Fibroblast of villous mesenchyme (primary cell): ENCODE results near the gene SH2D4B. TPM values are rescaled to one million over a fixed set of nuclear protein-coding genes. Genes with fewer than 3 reads are reported as not detected.

ENCODE experiments used
- DNase-seq: peaks from one replicate; pipeline ENCODE4 v3.0.0-alpha.2; 2010; ENCODE audit warnings: low read depth
- H3K4me3 ChIP-seq: 2 replicates; pipeline ENCODE4 v1.5.1; 2011; ENCODE audit warnings: low read depth, mild to moderate bottlenecking, low read length
- total RNA-seq: library from RNA; depleted of rRNA; stranded (reverse); fragments of >200 nt; gene quantifications from 2 replicates; pipeline ENCODE4 v1.2.3, GENCODE V29; 2012
- TF ChIP-seq, protein P1 (sequence below): IDR thresholded peaks from 2 replicates; pipeline ENCODE4 v1.5.1; 2012; ENCODE audit warnings: low read depth, mild to moderate bottlenecking, low read length; ENCODE audit not compliant: insufficient read depth

SH2D4B gene
- total RNA-seq, 1 donor, result not detected

GRCh38 chr10:80687476-80687789 lies 149.7 kb downstream of the SH2D4B start:
- H3K4me3 ChIP-seq, result no peak overlapping the region
- no peak for DNase-seq
- TF ChIP-seq, protein P1, sequence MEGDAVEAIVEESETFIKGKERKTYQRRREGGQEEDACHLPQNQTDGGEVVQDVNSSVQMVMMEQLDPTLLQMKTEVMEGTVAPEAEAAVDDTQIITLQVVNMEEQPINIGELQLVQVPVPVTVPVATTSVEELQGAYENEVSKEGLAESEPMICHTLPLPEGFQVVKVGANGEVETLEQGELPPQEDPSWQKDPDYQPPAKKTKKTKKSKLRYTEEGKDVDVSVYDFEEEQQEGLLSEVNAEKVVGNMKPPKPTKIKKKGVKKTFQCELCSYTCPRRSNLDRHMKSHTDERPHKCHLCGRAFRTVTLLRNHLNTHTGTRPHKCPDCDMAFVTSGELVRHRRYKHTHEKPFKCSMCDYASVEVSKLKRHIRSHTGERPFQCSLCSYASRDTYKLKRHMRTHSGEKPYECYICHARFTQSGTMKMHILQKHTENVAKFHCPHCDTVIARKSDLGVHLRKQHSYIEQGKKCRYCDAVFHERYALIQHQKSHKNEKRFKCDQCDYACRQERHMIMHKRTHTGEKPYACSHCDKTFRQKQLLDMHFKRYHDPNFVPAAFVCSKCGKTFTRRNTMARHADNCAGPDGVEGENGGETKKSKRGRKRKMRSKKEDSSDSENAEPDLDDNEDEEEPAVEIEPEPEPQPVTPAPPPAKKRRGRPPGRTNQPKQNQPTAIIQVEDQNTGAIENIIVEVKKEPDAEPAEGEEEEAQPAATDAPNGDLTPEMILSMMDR, result no peak

GRCh38 chr10:80690434-80690833 lies 152.7 kb downstream of the SH2D4B start:
- DNase-seq, result no peak
- H3K4me3 ChIP-seq, result no peak overlapping the region
- TF ChIP-seq, protein P1, result no peak

GRCh38 chr10:80691441-80691840 lies 153.7 kb downstream of the SH2D4B start:
- TF ChIP-seq, protein P1, result no peak
- no peak overlapping the region for H3K4me3 ChIP-seq
- no peak for DNase-seq

- TF ChIP-seq, protein P1, result no peak
- H3K4me3 ChIP-seq, result no peak overlapping the region
- no peak for DNase-seq
Measured at GRCh38 chr10:80693565-80693964, 155.9 kb downstream of the SH2D4B start.

GRCh38 chr10:80694930-80695329 lies 157.2 kb downstream of the SH2D4B start:
- no peak for DNase-seq
- no peak overlapping the region for H3K4me3 ChIP-seq
- TF ChIP-seq, protein P1, result no peak

Other genes with a start within 250 kb of the SH2D4B start
- gene MAT1A, start 248.2 kb upstream of the SH2D4B start, total RNA-seq, result not detected in 2 replicates
- not detected in 2 replicates for gene DYDC1, start 181.1 kb upstream of the SH2D4B start, total RNA-seq
- under 0.01 TPM in 1 of 2 replicates, not detected in the other for gene DYDC2, start 181.1 kb upstream of the SH2D4B start, total RNA-seq
- gene PRXL2A, start 129.4 kb upstream of the SH2D4B start, total RNA-seq, result 79.0 and 80.5 TPM in 2 replicates
- gene TSPAN14, start 83.6 kb upstream of the SH2D4B start, total RNA-seq, result 39.0 and 51.4 TPM in 2 replicates